ENCODE results near the gene RRP1B.

GRCh38 chr21:43665879-43666278 is 6.5 kb downstream of the RRP1B start:
- TF ChIP-seq CTCF (conservative IDR thresholded peaks at IDR 0.05) (no peak), EZH2 (IDR thresholded peaks at IDR 0.05; ENCODE audit: low read depth) (no peak)
